HG03039 (cell line): Measurements from ENCODE around the gene HBEGF.

Experiments used
- ATAC-seq: cut with Tn5 transposase; IDR thresholded peaks from one replicate; pipeline ENCODE4 v1.9.1; 2021; ENCODE audit warnings: mild to moderate bottlenecking, moderate library complexity; ENCODE audit not compliant: unreplicated experiment

Gene HBEGF

DNA sequence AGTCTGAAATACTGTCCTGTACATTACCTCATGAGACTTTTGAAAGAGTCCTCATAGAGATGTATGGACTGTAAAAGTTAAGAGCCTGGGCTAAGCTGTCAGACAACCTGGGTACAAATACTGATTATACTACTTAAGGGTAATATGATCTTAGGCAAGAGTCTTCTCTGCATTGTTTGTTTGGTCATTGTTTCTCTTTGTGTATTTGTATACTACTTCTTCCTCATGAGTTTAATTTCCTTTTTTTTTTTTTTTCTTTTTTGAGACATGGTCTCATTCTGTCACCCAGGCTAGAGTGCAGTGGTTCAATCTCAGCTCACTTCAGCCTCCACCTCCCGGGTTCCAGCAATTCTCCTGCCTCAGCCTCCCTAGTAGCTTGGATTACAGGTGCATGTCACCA is 40.9 kb downstream of the HBEGF start:
- ATAC-seq = no peak

DNA sequence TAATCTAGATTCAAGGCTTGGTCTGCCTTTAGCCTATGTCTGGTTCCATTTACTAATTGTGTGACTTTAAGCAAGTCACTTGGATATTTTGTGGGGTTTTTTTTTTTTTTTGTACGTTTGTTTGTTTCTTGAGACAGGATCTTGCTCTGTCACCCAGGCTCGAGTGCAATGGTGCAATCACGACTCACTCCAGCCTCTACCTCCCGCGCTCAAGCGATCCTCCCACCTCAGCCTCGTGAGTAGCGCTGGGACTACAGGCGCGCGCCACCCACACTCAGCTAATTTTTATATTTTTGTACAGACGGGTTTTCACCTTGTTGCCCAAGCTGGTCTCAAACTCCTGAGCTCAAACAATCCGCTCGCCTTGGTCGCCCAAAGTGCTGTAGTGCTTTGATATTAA is 42.4 kb downstream of the HBEGF start:
- ATAC-seq = no peak

DNA sequence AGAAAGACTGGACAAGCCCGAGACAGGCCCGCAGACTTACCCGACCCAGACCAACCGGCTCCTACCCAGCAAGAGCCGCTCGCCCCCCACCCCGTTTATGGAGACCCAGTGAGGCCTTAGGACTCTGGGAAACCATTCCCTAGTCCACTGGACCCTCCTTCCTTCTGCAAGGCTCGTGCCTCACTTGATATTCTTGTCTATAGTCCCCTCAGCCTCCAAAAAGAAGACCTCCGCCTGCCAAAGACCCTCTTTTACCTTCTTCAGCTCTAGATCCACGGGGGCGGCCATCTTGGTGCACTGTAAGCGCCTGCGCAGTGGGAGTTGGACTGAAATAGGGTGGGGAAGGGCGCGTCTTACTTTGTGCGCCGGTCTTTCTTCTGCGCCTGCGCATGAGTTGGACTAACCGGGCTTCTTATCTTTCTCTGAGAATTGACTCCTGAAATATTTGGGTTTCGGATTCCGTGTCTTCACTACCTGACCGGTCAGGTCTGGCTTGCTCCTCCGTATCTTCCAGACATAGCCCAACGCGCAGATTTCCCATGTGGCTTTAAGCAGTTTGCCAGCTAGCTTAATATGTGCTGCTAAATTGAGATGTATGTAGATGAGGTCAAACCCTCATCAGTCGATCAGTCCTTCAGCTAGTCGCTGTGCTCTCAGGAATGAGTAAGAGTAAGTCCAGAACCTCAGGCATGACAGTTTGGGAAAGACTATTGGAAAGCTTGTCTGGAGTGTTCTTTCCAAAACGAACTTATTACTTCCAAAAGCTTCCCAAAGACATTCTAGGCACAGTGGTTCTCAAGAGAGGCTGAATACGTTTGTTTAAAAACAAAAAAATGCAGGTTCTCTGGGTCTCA is 43.4 kb downstream of the HBEGF start, which contains the start of gene PFDN1:
PFDN1 (minus strand) TSS at position 316 of the 854 bp plus-strand sequence; CDS start at position 288, 28 bp downstream.
- peak; percentile 91 for ATAC-seq

DNA sequence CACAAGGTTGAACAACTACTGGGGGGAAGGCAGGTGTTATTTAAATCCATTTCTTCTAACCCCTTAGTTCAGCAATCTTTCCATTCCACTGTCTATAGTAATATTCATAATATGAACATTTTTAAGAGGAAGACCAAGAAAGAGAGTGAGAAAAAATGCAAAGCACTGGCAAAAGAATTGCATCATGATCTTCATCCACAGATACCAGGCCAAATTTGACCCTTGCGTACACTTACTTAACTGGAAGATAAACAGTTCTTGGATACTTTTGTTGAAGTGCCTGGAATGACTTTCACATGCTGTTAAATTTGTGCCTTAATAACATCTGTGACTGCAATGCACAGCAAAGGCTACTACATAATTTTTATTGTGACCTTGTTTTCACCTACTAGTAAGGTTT is 45.3 kb downstream of the HBEGF start:
- ATAC-seq = no peak

DNA sequence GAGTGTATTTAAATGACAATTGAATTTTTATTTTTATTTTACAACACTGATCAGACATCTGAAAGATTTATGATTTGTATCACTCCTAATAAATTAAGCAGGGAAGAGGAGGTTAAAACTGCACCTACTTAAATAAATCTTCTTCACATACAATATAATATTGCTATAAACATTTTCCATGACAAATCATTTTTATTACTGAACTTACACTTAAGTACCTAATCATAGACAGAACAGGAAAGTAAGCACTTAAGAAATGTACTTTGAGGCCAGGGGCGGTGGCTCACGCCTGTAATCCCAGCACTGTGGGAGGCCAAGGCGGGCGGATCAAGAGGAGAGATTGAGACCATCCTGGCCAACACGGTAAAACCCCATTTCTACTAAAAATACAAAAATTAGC is 47.3 kb downstream of the HBEGF start:
- no peak for ATAC-seq

DNA sequence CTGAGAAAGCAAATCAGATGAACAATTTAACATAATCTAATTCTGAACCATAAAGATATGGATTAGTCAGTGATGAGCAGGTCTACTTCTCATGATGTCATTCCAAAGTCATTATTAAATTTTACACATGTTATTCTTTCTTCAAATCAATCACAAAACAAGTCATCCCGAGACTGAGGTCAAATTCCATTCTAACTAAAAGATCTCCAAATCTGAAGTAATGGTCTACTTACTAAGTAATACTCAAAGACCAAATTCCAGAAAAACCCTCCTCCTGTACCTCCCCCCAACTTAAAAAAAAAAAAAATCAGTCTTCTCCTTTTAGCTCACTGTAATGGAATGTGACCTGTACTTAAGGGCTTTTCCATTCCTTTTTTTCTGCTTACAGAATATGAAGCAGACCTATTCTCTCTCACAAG is 48.2 kb downstream of the HBEGF start:
- no peak for ATAC-seq

DNA sequence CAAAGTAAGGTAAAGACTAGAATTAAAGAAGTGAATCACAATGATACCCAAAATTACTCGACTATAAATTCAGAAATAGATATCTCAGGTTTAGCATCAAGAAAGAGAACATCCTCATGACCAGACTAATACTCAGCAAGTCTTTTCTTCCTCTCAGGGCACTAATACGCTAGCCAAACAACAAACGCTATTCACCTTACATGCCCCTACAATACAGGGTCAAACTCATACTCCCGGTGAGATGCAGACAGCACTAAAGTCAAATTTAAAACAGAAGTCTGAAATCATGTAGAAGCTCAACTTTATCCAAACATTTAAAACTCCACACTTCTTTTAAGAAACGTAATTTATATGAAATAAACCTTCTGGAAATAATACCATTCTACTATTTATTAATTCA is 49.1 kb downstream of the HBEGF start:
- ATAC-seq = no peak

DNA sequence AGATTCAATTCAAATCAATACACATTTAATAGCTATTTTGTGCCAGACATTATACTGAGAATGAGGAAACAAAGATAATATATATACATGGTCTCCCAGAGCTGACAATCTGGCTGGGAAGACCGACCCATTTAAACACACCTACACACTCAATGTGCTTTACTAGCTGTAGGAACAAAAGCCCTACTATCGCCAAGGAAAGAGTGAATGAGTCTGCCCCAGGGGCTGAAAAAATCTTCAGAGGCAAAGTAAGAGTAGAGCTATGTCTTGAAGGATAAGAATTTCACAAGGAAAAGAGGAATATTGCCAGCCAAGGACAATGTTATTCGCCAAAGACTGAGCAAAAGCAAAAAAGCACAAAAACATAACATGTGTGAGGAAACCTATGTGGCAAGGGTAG is 50.1 kb downstream of the HBEGF start:
- ATAC-seq = no peak

DNA sequence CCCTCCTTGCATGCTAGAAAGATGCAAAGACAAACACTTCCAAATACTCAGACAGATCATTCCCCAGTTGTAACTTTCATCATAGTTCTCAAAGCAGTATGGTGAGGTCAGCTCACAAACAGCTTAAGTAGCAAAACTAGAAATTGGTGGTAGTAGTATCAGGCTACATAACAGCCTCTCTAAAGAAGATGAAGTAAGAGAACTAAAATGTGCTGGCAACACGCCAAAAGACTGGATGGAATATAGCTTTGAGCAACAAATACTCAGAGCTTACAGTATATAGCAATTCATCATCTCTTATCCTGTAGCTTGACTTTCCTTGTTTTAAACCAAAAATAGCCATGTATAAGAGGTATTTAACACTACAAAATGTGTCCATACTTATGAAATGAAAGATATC is 51.0 kb downstream of the HBEGF start:
- ATAC-seq = no peak

DNA sequence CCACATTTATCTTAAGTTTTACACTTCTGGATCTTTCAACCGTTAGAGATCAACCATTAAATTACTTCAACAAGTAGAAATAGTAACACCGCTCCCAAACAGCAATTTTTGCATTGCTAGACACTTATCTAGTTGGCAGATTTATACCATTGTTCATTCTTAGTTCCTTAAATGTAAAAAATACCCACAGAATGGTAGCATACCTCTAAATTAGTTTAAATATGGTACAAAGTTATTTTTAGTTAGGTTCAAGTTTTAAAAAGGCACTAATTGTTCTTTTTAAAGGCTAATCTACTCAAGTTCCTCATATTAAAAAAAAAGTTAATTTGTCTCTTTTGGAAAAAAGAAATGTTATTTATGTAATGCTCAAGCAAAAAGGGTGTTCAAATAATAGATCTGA is 51.6 kb downstream of the HBEGF start:
- ATAC-seq = no peak

DNA sequence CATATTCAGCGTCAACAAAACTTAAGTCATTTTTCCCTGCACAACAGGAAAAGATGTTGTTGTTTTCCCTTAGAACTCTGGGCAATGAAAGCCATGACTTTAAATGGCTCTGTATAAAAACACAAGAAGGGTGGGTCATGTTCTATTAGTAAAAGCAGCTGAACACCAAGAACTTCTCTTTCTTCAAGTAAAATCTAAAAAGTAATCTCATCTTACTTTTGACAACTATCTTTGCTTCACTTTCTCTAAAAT is 52.6 kb downstream of the HBEGF start:
- ATAC-seq = no peak

DNA sequence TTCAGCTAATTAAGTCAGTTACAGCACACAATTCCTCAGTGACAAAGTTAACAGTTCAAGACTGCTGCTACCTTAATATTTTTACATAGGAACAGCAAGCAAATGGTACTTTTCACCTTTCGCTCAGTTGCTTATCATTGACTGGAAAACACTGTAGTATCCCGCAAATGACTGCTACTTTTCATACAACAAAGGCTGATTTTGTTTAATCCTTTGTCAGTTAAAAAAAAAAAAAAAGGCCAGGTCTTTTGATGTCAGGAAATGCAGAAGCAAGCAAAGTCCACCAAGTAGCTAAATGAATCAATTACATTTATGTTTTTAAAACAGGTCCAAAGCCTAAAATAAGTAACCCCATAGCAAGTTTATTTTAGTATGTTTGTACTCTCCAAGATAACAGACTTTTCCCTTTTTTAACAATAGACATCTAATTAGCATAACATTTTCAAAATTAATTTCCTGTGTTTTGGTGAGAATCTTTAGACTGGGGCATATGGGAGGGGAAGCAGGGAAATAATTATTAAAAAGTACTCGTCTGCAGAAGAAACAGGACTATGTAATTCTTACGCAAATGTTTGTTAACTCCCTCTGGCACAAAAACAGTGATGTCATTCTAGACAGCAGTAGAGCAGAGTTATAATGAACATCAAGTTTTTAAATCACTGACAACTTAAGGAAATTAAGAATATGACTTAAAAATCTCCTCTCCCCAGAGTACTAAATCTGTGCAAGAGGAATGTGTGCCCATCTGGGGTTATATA is 53.1 kb downstream of the HBEGF start:
- ATAC-seq = no peak

DNA sequence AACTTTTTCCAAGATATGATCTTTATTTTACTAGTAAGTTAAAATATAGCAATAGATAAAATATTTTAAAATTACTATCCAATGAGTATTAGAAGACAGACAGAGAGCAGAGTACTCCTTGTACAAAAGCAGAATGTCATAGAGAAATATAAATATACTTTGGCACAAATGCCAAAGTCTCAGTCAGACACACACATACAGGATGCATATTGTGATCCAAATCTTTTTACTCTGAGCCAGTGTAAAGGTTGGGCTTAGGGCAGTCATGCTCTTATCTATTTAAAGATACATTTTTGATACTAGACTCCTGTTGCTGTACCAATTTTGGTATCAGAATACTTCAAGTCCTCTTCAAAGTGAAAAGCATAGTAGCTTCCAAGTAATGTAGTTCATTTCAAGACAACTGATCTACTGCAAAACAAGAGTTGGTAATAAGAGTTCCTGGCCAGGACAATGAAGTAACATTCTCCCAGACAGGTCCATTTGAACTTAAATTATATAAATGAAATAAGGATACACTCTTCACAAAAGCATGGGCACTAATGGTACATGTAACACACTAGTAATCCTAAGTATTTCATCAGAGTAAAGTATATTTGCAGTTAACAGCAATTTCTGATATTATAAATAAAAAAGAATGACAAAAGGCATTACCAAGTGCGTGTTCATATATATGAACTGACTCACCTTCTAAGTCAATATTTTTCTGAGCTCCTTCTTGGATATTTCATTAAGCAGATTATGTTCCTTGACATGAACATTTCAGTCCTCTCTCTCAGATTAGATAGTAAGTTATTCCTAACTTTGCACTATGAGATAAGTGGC is 54.0 kb downstream of the HBEGF start:
- ATAC-seq = no peak

DNA sequence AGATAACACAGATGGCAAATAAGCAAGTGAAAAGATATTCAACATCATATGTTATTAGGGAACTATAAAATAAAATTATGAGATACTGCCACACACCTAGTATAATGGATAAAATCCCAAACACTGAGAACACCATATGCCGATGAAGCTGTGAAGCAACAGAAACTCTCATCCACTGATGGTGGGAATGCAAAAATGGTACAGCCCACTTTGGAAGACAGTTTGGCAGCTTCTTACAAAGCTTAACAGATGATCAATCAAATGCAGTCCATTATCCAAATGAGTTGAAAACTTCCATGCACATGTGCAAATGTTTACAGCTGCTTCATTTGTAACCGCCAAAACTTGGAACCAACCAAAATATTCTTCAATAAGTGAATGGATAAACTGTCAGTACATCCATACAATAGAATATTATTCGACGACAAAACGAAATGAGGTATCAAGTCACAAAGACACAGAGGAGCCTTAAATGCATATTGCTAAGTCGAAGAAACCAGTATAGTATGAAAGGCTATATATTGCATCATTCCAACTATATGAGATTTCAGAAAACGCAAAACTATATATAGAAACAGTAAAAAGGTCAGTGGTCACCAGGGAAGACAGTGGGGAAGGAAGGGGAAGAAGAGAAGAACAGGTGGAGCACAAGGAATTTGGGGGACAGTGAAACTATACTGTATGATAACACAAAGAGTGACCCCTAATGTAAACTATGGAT is 58.4 kb downstream of the HBEGF start:
- no peak for ATAC-seq

DNA sequence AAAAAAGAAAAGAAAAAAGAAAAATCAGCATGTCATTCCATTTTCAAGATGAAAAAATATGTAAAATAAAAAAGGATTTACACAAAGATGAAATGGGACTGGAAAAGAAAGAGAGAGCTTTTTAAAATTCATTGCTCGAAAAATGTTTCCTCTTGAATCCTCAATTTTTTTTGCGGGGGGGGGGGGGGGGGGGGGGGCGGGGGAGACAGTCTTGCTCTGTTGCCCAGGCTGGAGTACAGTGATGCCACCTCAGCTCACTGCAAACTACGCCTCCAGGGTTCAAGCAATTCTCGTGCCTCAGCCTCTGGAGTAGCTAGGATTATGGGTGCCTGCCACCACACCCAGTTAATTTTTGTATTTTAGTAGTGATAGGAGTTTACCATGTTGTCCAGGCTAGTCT is 60.0 kb downstream of the HBEGF start:
- ATAC-seq = no peak

DNA sequence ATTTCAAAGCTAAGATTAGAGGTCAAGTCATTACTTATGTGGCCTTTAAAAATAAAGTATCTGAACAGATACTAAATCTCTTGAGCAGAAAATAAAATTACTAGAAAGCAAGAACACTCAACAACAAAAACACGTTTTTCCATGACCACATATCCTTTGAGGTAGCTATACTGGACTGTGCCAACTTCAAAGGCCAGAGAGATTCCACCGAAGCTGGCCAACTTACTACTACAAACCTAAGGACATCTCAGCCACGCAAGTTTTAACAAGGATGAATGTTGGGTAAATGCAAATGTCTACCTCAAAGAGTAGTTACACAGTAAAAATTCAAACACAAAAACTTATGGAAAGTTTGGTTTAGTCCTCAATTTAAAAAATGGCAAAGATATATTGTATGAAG is 62.4 kb downstream of the HBEGF start:
- no peak for ATAC-seq
